ENCODE measurements around the gene OR6P1.

The OR6P1 gene, protein sequence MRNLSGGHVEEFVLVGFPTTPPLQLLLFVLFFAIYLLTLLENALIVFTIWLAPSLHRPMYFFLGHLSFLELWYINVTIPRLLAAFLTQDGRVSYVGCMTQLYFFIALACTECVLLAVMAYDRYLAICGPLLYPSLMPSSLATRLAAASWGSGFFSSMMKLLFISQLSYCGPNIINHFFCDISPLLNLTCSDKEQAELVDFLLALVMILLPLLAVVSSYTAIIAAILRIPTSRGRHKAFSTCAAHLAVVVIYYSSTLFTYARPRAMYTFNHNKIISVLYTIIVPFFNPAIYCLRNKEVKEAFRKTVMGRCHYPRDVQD

DNA sequence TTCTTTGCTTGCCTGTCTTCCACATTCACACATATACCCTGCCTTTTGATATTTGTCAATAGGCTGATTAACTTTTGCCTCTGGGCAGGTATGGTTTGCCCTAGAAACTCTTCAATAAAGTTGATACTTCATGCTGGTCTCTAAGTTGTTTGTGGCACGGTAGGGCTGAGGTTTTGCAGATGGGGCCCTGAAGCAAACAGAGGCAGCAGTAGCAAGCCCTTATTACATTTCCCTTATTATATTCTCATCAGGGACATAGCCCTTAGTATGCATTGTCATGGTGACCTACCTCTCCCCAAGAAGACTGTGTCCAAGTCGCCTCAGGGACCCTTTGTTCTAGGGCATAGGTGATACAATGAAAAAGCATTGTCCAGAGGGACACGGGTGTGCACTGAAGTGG is at the start of gene OR6P1:
Gene OR6P1 (minus strand): TSS at position 101 of the 400 bp plus-strand sequence. CDS start 6,976 bp downstream, outside the sequence.
- TF ChIP-seq, protein P1, sequence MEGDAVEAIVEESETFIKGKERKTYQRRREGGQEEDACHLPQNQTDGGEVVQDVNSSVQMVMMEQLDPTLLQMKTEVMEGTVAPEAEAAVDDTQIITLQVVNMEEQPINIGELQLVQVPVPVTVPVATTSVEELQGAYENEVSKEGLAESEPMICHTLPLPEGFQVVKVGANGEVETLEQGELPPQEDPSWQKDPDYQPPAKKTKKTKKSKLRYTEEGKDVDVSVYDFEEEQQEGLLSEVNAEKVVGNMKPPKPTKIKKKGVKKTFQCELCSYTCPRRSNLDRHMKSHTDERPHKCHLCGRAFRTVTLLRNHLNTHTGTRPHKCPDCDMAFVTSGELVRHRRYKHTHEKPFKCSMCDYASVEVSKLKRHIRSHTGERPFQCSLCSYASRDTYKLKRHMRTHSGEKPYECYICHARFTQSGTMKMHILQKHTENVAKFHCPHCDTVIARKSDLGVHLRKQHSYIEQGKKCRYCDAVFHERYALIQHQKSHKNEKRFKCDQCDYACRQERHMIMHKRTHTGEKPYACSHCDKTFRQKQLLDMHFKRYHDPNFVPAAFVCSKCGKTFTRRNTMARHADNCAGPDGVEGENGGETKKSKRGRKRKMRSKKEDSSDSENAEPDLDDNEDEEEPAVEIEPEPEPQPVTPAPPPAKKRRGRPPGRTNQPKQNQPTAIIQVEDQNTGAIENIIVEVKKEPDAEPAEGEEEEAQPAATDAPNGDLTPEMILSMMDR (IDR thresholded peaks at IDR 0.05; ENCODE audit: insufficient read depth, low read length, missing control alignments): no peak
- CTCF ChIA-PET: no interaction called here

DNA sequence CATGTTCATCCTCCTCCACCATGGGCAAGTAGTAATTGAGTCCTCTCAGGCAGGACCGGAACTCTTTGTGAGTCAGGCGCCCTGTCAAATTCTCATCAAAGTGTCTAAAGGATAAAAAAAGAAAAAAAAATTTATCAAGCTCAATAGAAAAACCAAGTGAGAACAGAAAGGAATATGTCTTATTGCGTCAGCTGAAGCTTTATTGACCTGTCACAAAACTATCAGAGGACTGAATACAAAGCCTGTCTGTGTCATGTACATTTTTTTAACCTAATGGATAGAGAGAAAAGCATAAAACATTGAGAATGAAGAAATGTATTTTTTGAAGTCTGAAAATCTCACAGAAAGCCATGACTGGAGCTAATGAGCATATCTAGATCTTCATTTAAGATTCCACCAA is 43.4 kb upstream of the OR6P1 start:
- no peak overlapping the region for H3K4me3 ChIP-seq (ENCODE audit: low read depth, low read length)
- ChIA-PET POLR2A (no interaction called here), CTCF (no interaction called here)
- TF ChIP-seq, protein P1 (IDR thresholded peaks at IDR 0.05; ENCODE audit: insufficient read depth, low read length, missing control alignments): no peak
- DNase-seq (ENCODE audit: low read depth, low spot score): no peak

More for the DNA sequence above, at the start of gene OR6P1:
- DNase-seq (ENCODE audit: low read depth, low spot score): no peak
- H3K4me3 ChIP-seq (ENCODE audit: low read depth, low read length): no peak within 1 kb of the TSS
- POLR2A ChIA-PET: no interaction called here

DNA sequence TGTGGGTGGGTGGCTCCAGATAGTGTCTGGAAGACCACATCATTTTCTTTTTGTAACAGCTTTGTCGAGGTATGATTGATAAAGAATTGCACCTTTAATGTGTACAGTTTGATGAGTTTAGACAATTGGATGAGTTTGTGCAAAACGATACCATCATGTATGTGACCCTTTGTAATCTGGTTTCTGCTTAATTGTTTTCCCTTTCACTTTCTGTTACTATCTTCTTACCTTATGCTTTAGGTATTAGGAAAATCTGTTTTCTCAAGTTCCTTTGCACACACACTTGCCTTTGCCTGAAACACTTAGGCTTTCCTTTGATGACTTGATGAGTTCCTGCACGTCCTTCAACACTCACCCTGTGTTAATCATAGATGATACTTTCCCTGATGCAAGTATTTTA is 41.5 kb upstream of the OR6P1 start:
- ChIA-PET CTCF (no interaction called here), POLR2A (no interaction called here)
- no peak for DNase-seq (ENCODE audit: low read depth, low spot score)

DNA sequence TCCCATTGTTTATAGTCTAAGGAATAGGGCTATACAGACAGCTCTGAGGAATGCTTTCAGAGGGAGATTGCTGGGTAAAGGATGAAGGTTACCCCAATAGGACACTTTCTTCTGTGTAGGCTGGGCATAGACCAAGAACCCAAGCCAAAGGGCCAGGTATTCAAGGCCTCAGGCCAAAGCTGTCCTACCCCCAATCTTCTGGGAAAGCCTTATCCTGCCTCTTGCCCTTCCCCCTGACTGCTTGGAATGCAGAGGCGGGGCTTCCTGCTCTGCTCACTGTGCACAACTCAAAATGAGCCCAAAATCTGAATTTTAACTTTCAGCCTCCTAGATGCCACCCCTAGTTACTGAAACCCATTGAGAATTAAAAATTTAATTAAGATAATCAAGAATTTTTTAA is 36.9 kb upstream of the OR6P1 start:
- no peak for DNase-seq (ENCODE audit: low read depth, low spot score)
- TF ChIP-seq, protein P1 (IDR thresholded peaks at IDR 0.05; ENCODE audit: insufficient read depth, low read length, missing control alignments): no peak
- no peak overlapping the region for H3K4me3 ChIP-seq (ENCODE audit: low read depth, low read length)
- CTCF ChIA-PET: no interaction called here
- POLR2A ChIA-PET: no interaction called here

More for the DNA sequence above, 41.5 kb upstream of the OR6P1 start:
- TF ChIP-seq, protein P1 (IDR thresholded peaks at IDR 0.05; ENCODE audit: insufficient read depth, low read length, missing control alignments): no peak
- H3K4me3 ChIP-seq (ENCODE audit: low read depth, low read length): no peak overlapping the region

DNA sequence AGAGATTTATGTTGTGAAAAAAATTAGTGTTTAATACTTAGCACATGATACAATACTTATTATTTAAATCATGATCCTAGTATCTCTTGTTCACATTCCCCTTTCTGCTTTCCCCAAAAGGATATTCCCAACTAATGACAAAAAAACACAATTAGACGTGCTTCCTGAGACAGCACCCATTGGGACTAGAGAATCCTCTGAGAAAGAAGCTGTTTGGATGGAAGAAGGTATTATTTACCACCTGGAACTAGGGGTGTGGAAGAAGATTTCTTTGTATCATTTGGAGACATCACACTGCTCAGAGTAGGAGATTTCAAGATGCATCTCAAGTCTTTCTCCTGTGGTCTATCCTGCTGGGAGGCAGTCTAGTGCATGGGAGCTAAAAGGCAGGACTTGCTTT is 34.6 kb upstream of the OR6P1 start, which contains the start of gene OR10Z1:
Gene OR10Z1 (plus strand): TSS at position 301 of the 400 bp plus-strand sequence. CDS start 1,171 bp downstream, outside the sequence.
- CTCF ChIA-PET: no interaction called here
- H3K4me3 ChIP-seq (ENCODE audit: low read depth, low read length): no peak within 1 kb of the TSS
- no peak for DNase-seq (ENCODE audit: low read depth, low spot score)
- POLR2A ChIA-PET: no interaction called here
- TF ChIP-seq, protein P1 (IDR thresholded peaks at IDR 0.05; ENCODE audit: insufficient read depth, low read length, missing control alignments): no peak

DNA sequence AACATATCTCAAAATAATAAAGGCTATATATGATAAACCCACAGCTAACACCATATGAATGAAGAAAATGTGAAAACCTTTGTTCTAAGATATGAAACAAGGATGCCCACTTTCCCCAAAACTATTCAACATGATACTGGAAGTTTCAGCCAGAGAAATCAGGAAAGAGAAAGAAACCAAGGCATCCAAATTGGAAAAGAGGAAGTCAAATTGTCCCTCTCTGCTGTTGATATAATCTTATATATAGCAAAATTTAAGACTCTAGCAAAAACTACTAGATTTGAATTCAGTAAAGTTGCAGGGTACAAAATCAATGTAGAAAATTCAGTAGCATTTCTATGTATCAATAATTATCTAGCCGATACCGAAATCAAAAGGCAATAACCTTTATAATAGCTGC is 30.4 kb upstream of the OR6P1 start:
- TF ChIP-seq, protein P1 (IDR thresholded peaks at IDR 0.05; ENCODE audit: insufficient read depth, low read length, missing control alignments): no peak
- ChIA-PET POLR2A (no interaction called here), CTCF (no interaction called here)
- DNase-seq (ENCODE audit: low read depth, low spot score): no peak
- no peak overlapping the region for H3K4me3 ChIP-seq (ENCODE audit: low read depth, low read length)

All from AG04449 (cell line).